Measurements from ENCODE around the gene MUC4. TPM values are rescaled to one million over a fixed set of nuclear protein-coding genes. Genes with fewer than 3 reads are reported as not detected.

The MUC4 gene
- total and polyA plus RNA-seq, 2 experiments from 2014 or later = 1.3 TPM

GRCh38 chr3:195768831-195769303 is 42.9 kb downstream of the MUC4 start:
- Histone ChIP-seq H3K4me3 (no peak overlapping the region), H2AFZ (no peak overlapping the region), H3K36me3 (ENCODE audit: insufficient read depth) (no peaks in the 10 kb centered on the region), H3F3A (replicated peaks; ENCODE audit: low read depth) (no peaks in the 10 kb centered on the region), H3K4me2 (no peak overlapping the region), H3K79me2 (replicated peaks; ENCODE audit: insufficient read depth) (no peaks in the 10 kb centered on the region), H3K9me2 (ENCODE audit: insufficient read depth) (no peaks in the 10 kb centered on the region), H4K20me1 (replicated peaks; ENCODE audit: insufficient read depth) (no peaks in the 10 kb centered on the region), H3K4me1 (ENCODE audit: insufficient read depth) (no peaks in the 10 kb centered on the region), H3K27ac (ENCODE audit: low read depth) (no peak overlapping the region), H3K27me3 (ENCODE audit: insufficient read depth) (no peaks in the 10 kb centered on the region)
- Mint-ChIP-seq H3K27ac (no peak overlapping the region), H3K27me3 (ENCODE audit: insufficient read depth, low read depth, poor library complexity) (peaks cover 7% of the 10 kb centered on the region), H3K9me3 (peaks cover 22% of the 10 kb centered on the region), H3K4me1 (no peaks in the 10 kb centered on the region; the same call in 2 of the 3 replicates), H3K4me3 (no peak overlapping the region), H3K36me3 (ENCODE audit: low read depth) (no peaks in the 10 kb centered on the region; the same call in 2 of the 3 replicates)
- DNase-seq (ENCODE audit: low spot score) (no peak), ATAC-seq (peak; percentile 50)
- TF ChIP-seq ZNF114 (CRISPR knock-in tag; IDR thresholded peaks at IDR 0.05) = no peak
- TF ChIP-seq CREB1 (CRISPR knock-in tag; IDR thresholded peaks at IDR 0.05; ENCODE audit: low read depth) = no peak
- no peak for TF ChIP-seq STAT1 (IDR thresholded peaks at IDR 0.05; ENCODE audit: unreplicated experiment)
- no peak for TF ChIP-seq POLR2AphosphoS5 (IDR thresholded peaks at IDR 0.05; ENCODE audit: low read depth)
- no peak for TF ChIP-seq ZNF462 (CRISPR knock-in tag; IDR thresholded peaks at IDR 0.05)
- no peak for TF ChIP-seq JUNB (IDR thresholded peaks at IDR 0.05; ENCODE audit: unreplicated experiment)
- TF ChIP-seq NANOG (IDR thresholded peaks at IDR 0.05; ENCODE audit: borderline replicate concordance) = no peak
- TF ChIP-seq EZH2 (IDR thresholded peaks at IDR 0.05; ENCODE audit: low read depth, unreplicated experiment) = no peak
- no peak for TF ChIP-seq EZH2phosphoT487 (IDR thresholded peaks at IDR 0.05; ENCODE audit: unreplicated experiment)
- no peak for TF ChIP-seq REST (IDR thresholded peaks at IDR 0.05; ENCODE audit: unreplicated experiment)
- no peak for TF ChIP-seq ZNF331 (CRISPR knock-in tag; IDR thresholded peaks at IDR 0.05; ENCODE audit: low read depth)
- TF ChIP-seq, protein P1, sequence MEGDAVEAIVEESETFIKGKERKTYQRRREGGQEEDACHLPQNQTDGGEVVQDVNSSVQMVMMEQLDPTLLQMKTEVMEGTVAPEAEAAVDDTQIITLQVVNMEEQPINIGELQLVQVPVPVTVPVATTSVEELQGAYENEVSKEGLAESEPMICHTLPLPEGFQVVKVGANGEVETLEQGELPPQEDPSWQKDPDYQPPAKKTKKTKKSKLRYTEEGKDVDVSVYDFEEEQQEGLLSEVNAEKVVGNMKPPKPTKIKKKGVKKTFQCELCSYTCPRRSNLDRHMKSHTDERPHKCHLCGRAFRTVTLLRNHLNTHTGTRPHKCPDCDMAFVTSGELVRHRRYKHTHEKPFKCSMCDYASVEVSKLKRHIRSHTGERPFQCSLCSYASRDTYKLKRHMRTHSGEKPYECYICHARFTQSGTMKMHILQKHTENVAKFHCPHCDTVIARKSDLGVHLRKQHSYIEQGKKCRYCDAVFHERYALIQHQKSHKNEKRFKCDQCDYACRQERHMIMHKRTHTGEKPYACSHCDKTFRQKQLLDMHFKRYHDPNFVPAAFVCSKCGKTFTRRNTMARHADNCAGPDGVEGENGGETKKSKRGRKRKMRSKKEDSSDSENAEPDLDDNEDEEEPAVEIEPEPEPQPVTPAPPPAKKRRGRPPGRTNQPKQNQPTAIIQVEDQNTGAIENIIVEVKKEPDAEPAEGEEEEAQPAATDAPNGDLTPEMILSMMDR (conservative IDR thresholded peaks at IDR 0.05; ENCODE audit: low read depth in 2 of 2) = no peak
- no peak for TF ChIP-seq ETS1 (IDR thresholded peaks at IDR 0.05)
